HG03045 (cell line): ENCODE results near the gene CDS1.
"Not testable (repeated sequence)": the region's sequence is repeated elsewhere in the genome, so short reads cannot be mapped to it uniquely, and the experiment has no call there.

Experiments
- ATAC-seq: cut with Tn5 transposase; IDR thresholded peaks from one replicate; pipeline ENCODE4 v1.9.1; 2021; ENCODE audit warnings: mild to moderate bottlenecking, moderate library complexity; ENCODE audit not compliant: unreplicated experiment

Gene CDS1

DNA sequence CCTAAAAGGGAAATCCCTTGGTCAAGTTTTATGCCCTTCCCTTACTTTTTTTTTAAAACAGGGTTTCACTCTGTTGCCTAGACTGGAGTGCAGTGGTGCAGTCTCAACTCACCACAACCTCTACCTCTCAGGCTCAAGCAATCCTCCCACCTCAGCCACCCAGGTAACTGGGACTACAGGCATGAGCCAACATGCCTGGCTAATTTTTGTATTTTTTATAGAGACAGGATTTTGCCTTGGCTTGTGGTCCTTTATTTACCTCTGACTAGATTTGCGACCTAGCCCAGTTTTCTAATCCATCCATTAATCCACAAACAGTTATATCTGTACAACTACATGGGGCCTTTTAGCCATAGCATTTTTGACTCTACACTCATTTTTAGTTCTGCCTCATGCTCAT lies 23.7 kb downstream of the CDS1 start:
- ATAC-seq = no peak

- ATAC-seq = no peak
Observed at GRCh38 chr4:84611531-84611930, 28.6 kb downstream of the CDS1 start.

- no peak for ATAC-seq
Observed at GRCh38 chr4:84614891-84615290, 32.0 kb downstream of the CDS1 start.

DNA sequence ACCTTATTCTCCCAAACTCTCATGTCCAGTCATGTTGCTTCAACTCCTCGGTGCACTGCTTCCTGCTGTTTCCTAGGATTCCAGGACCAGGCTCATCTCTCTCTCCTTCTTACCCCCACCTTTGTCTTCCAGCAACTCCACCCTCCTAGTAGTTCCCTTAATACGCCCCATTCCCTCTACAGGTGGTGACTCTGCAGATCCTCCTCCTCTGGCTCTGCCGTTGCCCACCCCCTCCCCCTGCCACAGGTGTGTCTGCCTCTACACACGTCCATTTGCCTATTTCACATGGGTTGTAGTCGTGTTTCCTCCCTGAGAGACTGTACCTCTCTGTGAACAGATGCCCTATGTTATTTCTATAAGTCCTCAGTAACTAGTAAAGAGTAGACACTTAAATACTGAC lies 32.4 kb downstream of the CDS1 start:
- ATAC-seq = no peak

DNA sequence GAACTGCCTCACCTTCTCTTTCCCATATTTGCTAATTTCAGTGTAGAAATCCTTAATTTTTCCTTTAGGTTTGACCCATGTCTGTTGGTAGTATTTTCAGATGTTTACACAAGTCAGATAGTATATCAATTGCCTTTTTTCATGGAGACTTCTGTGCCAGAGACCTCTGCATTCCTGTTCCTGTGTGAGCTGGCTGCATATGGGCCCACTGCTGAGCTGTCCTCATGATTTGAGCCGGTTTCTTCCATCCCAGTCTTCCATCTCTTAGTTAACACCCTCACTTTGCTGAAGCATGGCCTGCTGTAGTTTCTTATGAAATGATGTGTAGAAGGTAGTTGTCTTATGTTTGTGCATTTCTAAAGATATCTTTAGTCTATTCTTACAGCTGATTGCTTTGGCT lies 40.0 kb downstream of the CDS1 start:
- no peak for ATAC-seq

DNA sequence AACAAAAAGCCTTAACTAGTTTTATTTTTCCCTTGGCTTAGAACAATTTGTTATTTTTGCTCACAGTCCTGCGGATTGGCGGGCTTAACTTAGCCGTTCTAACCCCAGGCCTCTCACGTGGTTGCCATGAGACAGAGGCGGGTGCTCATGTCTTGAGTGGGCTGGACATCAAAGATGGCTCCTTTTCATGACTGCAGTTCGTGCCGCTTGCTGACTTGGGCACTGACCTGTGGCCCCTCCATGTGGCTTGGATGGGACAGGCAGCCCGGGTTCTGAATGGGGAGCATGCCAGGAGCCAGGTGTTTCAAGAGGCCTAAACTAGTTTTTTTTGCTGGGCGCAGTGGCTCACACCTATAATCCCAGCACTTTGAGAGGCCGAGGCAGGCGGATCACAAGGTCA lies 40.7 kb downstream of the CDS1 start:
- no peak for ATAC-seq

DNA sequence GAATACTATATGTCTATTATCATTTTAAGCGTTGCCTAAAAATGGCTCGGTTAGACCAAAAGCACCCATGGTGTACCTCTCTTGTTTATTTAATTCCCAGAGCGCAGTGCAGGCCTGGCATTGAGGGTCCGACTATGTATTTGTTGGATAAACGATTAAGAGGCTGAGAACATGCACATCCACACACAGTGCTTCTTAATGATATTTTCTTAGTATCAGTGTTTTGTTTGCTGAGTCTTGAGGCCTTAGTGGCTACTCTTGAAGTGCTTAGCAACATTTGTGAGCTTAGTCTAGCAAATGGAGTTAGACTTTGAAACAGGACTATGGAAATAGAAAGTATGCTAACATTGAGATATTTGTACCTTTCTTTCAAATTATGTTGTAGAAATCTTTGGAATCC lies 43.7 kb downstream of the CDS1 start:
- ATAC-seq = no peak

- no peak for ATAC-seq
Observed at GRCh38 chr4:84631573-84631972, 48.6 kb downstream of the CDS1 start.

- no peak for ATAC-seq
Observed at GRCh38 chr4:84632092-84632491, 49.2 kb downstream of the CDS1 start.

DNA sequence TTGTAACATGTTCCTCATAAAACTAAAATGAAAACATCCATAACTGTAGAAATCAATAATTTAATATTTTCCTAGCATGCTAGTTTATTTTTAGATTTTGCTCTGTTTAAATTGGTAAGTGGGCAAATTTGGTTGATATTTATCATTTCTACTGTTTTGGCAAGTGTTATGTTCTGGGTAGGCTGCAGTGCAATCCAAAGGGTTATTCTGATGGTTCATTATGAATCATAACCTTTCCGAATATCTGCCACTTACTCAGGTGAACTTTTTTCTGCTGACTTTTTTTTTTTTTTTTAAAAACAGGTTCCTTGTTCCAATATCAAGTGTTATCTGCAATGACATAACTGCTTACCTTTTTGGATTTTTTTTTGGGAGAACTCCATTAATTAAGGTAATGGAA lies 52.0 kb downstream of the CDS1 start:
- no peak for ATAC-seq

DNA sequence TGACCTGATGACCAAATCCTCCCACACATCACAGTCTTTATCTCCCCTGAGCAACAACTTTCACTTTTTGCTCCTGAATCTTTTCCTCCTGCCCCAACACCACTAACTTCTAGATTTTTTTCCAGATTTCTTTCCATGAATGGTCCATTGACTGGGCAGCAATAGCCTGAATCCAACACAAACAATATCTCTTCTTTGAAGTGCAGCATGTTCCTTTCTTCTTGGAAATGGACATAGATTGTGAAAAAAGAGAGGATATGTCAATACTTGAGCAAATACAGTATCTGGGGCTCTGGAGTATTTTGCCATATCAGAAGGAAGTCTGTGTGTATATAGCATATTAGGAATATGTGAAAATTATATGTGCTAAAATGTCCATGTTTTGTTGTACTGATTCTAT lies 55.2 kb downstream of the CDS1 start:
- no peak for ATAC-seq

DNA sequence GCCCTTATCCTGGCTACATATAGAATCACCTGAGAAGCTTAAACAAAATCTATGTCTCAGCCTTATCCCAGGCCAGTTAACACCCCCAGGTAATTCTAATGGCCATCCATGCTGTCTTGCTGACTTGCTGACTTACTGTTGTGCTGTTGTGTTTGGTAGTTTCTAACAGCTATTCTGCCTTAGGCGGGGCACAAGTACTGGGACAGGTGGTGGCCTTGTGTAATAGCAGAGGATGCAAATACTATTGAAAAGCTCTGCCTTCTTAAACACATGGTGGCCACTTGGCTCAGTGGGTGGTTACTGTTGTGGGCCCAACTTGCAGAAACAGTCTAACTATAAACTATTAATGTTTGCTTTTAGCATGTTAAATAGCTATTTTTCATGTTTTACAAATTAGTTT lies 56.2 kb downstream of the CDS1 start:
- ATAC-seq = no peak

DNA sequence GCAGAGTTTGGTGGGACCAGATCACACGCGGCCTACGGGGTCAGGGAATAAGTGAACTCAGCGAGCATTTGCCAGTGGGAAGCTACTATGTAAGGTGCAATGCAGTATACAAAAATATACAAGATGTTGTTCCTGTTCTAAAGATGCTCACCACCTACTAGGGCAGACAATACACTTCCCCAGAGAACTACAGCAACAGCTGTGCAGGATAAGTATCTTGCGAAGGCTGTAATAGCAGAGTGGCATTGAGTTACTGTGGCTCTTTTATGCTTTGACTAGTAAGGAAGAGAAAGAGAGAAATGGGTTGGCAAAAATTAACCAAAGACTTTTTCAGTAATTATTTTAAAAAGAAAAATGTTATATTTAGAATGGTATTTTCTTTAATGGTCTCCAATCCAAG lies 61.2 kb downstream of the CDS1 start:
- ATAC-seq = no peak

DNA sequence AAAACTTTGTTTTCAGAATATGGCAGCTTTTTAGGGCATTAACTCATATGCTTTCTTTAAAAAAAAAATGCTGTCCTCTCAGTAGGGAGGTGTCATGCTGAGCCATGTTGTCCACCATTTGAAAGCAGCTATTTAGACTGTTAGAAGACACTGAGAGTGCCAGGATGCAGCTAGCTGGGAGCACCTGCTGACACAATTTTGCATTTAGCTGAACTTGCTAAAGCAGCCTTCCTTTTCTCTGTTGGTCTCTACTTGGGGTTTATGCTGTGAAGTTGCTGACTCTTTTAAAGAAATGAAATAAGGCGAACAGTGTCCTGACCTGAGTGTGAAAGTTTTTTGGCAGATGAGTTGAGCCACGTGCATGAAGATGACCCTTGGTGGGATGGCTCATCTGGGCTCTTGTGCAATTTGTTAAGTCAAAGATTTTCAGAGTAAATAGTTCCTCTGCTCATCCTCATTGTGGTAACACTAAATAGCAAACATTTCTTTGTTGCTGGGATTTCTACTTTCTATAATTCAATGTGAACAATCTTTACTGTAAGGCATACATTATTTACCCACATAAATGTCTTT lies 64.5 kb downstream of the CDS1 start:
- ATAC-seq = no peak

GRCh38 chr4:84648178-84648577 lies 65.3 kb downstream of the CDS1 start:
- no peak for ATAC-seq

DNA sequence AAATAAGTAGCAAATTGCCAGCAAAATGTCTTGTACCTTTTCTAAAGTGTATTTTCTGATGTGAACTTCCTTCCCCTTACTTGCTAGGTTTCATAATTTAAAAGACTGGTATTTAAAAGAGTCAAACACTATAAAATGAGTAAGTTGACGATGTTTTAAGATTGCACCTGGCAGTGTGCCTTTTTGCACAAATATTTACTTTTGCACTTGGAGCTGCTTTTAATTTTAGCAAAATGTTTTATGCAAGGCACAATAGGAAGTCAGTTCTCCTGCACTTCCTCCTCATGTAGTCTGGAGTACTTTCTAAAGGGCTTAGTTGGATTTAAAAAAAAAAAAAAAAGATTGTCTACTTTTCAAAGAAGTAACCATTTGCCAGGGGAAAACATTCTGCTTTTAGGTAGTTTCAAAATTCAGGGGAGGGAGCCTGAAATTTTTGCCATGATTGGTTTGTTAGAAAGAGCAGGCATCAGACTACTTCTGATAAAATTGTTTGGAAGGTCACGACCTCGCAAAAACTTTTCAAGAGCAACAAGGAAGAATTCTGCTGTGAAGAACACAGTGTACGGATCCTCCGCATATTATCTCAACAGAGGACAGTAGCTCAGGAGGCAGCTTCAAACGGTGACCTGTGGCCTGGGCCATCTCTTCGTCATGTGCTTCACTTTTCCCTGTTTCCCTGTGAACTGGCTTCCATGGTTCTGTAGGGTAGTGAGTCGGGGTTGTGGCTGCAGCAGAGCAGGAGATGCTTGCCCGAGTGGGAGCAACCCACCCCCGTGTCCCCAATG lies 66.1 kb downstream of the CDS1 start:
- ATAC-seq = no peak

DNA sequence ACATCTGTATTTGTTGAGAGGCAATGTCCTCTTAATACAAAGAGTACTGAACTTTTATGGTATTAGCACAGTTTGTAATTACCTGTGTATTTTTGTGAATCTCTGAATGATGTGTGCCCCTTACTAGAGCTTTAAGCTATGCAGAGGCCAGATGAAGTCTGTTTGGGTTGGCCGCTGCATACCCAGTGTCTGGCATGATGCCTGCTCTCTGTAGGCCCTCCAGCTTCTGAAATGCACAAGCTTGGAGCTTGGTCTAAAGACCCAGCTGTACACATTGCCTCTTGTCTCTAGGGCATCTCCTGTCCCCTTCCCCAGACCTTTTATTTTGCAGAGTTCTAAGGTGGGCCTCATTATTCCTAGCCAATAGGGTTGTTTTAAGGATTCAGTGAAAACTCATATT lies 68.6 kb downstream of the CDS1 start:
- ATAC-seq = no peak

DNA sequence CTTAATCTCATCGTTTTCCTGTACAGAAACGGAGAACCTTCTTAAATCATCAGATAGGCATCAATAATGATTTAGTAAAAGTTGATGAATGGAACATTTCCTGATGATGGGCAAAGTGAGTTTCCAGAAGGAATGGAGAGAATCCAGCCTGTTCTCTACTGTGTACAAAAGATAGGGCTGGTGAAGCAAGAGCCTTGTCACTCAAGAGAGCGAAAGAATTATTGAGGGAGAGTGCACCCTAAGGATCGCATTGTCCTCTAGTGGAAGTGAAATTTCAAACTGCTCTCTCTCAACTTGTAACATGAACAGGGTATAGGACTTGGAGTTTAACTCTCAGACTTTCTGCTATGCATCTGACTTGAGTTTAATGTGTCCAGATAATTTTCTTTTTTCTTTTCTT lies 69.6 kb downstream of the CDS1 start:
- no peak for ATAC-seq

GRCh38 chr4:84660606-84661005 lies 77.7 kb downstream of the CDS1 start:
- ATAC-seq = no peak

GRCh38 chr4:84661191-84661939 lies 78.4 kb downstream of the CDS1 start:
- ATAC-seq = no peak

DNA sequence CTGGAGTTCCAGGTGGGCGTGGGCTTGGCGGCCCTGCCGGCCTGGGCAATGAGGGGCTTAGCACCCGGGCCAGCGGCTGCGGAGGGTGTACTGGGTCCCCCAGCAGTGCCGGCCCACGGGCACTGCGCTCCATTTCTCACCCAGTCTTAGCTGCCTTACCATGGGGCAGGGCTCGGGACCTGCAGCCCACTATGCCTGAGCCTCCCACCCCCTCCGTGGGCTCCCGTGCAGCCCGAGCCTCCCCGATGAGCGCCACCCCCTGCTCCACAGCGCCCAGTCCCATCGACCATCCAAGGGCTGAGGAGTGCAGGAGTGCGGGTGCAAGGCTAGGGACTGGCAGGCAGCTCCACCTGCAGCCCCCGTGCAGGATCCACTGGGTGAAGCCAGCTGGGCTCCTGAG lies 81.8 kb downstream of the CDS1 start:
- ATAC-seq = not testable (repeated sequence)

DNA sequence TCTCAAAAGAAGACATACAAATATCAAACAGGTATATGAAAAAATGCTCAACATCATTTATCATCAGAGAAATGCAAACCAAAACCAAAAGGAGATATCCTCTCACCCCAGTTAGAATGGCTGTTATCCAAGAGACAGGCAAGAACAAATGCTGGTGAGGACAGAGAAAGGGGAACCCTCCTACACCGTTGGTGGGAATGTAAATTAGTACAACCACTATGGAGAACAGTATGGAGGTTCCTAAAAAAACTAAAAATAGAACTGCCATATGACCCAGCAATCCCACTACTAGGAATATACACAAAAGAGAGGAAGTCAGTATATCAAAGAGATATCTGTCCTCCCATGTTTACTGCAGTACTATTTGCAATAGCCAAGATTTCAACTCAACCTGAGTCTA lies 83.5 kb downstream of the CDS1 start:
- no peak for ATAC-seq
